HepG2 (cell line): ENCODE measurements around the gene GPX1. TPM values are rescaled to one million over a fixed set of nuclear protein-coding genes. Genes with fewer than 3 reads are reported as not detected.

Experiments used
- HHEX ChIP-seq: IDR thresholded peaks from 2 replicates; pipeline ENCODE4 v1.6.1; 2016; ENCODE audit warnings: control low read depth
- ISX ChIP-seq: sonication (generic); formaldehyde crosslinking; conservative IDR thresholded peaks from 2 replicates; pipeline ENCODE4 v1.5.0; 2020; ENCODE audit warnings: missing genetic modification reagents
- KMT2A ChIP-seq: sonication (generic); formaldehyde crosslinking; IDR thresholded peaks from 2 replicates; pipeline ENCODE4 v1.4.0; 2020; ENCODE audit warnings: missing genetic modification reagents
- MTF1 ChIP-seq: sonication (generic); formaldehyde crosslinking; IDR thresholded peaks from 2 replicates; pipeline ENCODE4 v1.5.0; 2020; ENCODE audit warnings: missing genetic modification reagents
- PCBP1 ChIP-seq: fragments of 200-400 bp; formaldehyde crosslinking; IDR thresholded peaks from 2 replicates; pipeline ENCODE4 v1.6.1; 2017; ENCODE audit warnings: mild to moderate bottlenecking, low read depth, low read length, borderline replicate concordance
- PITX1 ChIP-seq: sonication (generic); formaldehyde crosslinking; IDR thresholded peaks from 2 replicates; pipeline ENCODE4 v1.5.1; 2020; ENCODE audit warnings: mild to moderate bottlenecking, missing genetic modification reagents
- POLR2G ChIP-seq: fragments of 200-400 bp; formaldehyde crosslinking; IDR thresholded peaks from 2 replicates; pipeline ENCODE4 v1.6.1; 2018; ENCODE audit warnings: mild to moderate bottlenecking, low read depth, low read length, moderate library complexity
- SMARCC2 ChIP-seq: fragments of 450-650 bp; IDR thresholded peaks from 2 replicates; pipeline ENCODE4 v1.6.1; 2017; ENCODE audit warnings: antibody characterized with exemption, mild to moderate bottlenecking
- SRSF1 ChIP-seq: fragments of 200-400 bp; formaldehyde crosslinking; optimal IDR thresholded peaks from 2 replicates; pipeline ENCODE3; 2017; ENCODE audit warnings: mild to moderate bottlenecking, low read depth, low read length, moderate library complexity
- TAF1 ChIP-seq: sonication (generic); formaldehyde crosslinking; IDR thresholded peaks from 2 replicates; pipeline ENCODE4 v1.4.0; 2020; ENCODE audit warnings: missing genetic modification reagents
- THAP11 ChIP-seq: IDR thresholded peaks from 2 replicates; pipeline ENCODE4 v1.6.1; 2016; ENCODE audit warnings: missing biosample characterization, missing genetic modification reagents
- XRCC5 ChIP-seq: fragments of 200-400 bp; formaldehyde crosslinking; optimal IDR thresholded peaks from 2 replicates; pipeline ENCODE3; 2017; ENCODE audit warnings: mild to moderate bottlenecking, low read length
- ZNF20 ChIP-seq: sonication (generic); formaldehyde crosslinking; IDR thresholded peaks from 2 replicates; pipeline ENCODE4 v1.4.0; 2020; ENCODE audit warnings: mild to moderate bottlenecking, moderate library complexity, missing genetic modification reagents
- ZNF205 ChIP-seq: IDR thresholded peaks from 2 replicates; pipeline ENCODE4 v1.6.1; 2018; ENCODE audit warnings: missing biosample characterization, missing genetic modification reagents
- ZNF224 ChIP-seq: sonication (generic); formaldehyde crosslinking; IDR thresholded peaks from 2 replicates; pipeline ENCODE4 v1.5.0; 2020; ENCODE audit warnings: mild to moderate bottlenecking, missing genetic modification reagents
- ZNF614 ChIP-seq: IDR thresholded peaks from 2 replicates; pipeline ENCODE4 v1.6.1; 2018; ENCODE audit warnings: missing biosample characterization, missing genetic modification reagents, inconsistent platforms, borderline replicate concordance
- ZNF775 ChIP-seq: sonication (generic); formaldehyde crosslinking; IDR thresholded peaks from 2 replicates; pipeline ENCODE4 v1.4.0; 2020; ENCODE audit warnings: missing genetic modification reagents, mild to moderate bottlenecking, moderate library complexity, borderline replicate concordance
- ZSCAN12 ChIP-seq: sonication (generic); formaldehyde crosslinking; IDR thresholded peaks from 2 replicates; pipeline ENCODE4 v1.9.0; 2021; ENCODE audit warnings: mild to moderate bottlenecking, missing genetic modification reagents
- polyA plus RNA-seq, 8 experiments: library from polyadenylated mRNA; depleted of rRNA in 3 of 8; stranded (reverse) in 7 of 8; unstranded in 1 of 8; fragments of >200 nt; fragmentation: Illumina TruSeq in 4 of 8; extraction: Trizol in 4 of 8; gene quantifications; 2 replicates each; pipeline versions ENCODE4 v1.2.1 to v1.2.3, GENCODE V29; 2011 to 2016; ENCODE audit warnings: low read depth in 4 of 8, missing spikeins in 1 of 8, mixed read lengths in 1 of 8; ENCODE audit not compliant: insufficient read depth in 1 of 8
- total RNA-seq, 5 experiments: library from RNA; depleted of rRNA; stranded (reverse); fragments of >200 nt; fragmentation: Illumina TruSeq; extraction: Trizol; gene quantifications; 2 replicates each; pipeline ENCODE4 v1.2.3, GENCODE V29; 2016; ENCODE audit warnings: low read depth in 1 of 5
- TF ChIP-seq, protein P1 (sequence below): sonication (generic); formaldehyde crosslinking; IDR thresholded peaks from 2 replicates; pipeline ENCODE4 v1.4.0; 2020; ENCODE audit warnings: missing genetic modification reagents
- TF ChIP-seq, protein P2 (sequence below): sonication (generic); formaldehyde crosslinking; IDR thresholded peaks from 2 replicates; pipeline ENCODE4 v1.4.0; 2020; ENCODE audit warnings: missing genetic modification reagents
- TF ChIP-seq, protein P3 (sequence below): sonication (generic); formaldehyde crosslinking; IDR thresholded peaks from 2 replicates; pipeline ENCODE4 v1.4.0; 2020; ENCODE audit warnings: mild to moderate bottlenecking, missing genetic modification reagents
- TF ChIP-seq, protein P4 (sequence below): sonication (generic); formaldehyde crosslinking; IDR thresholded peaks from 2 replicates; pipeline ENCODE4 v1.8.0; 2022; ENCODE audit warnings: missing genetic modification reagents, mild to moderate bottlenecking, inconsistent platforms, borderline replicate concordance
- TF ChIP-seq, protein P5 (sequence below): IDR thresholded peaks from 2 replicates; pipeline ENCODE4 v1.6.1; 2016

The GPX1 gene
- total and polyA plus RNA-seq, 2 of the 13 experiments (the other 11 are each of a cell fraction or from before 2014, with no cell fraction given) = 149 to 168 TPM

DNA sequence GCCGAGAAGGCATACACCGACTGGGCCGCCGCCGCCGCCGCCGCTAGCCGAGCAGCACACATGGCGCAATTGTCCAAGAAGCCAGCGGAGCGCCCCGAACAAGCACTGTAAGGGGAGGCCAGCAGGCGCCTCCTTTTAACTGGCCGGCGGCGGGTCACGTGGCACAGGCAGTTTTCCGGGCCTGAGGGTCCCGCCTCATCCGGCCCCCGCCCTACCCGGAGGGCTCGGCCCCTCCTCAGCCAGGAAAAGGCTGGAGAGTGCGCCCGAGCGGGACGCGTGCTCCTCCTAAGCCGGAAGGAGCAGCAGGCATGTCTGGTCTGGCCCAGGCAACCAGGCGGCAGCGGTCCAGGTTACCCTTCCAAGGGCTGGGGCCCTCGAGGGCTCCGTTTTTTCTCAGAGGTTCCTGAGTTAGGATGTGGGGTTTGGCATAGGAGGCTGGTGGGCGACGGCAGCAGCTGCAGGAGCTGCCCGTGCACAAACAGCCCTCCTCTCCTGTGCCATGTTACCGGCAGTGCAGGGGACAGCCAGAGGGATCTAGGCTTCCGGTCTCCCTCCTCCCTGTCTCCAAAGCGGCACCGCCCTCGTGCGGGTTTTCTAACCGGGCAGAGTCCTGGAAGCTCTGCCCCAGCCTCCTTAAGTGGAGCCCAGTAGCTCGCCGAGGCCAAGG, at the start of gene GPX1 (continued):
- peak; percentile 71 for TF ChIP-seq ZNF224 (CRISPR knock-in tag)
- no peak for TF ChIP-seq ISX
- peak; percentile 74; the same call in 1 of the 2 replicates for TF ChIP-seq KMT2A (CRISPR knock-in tag)
- peak; percentile 89 for TF ChIP-seq POLR2G
- peak; percentile 40 for TF ChIP-seq PITX1 (CRISPR knock-in tag)
- TF ChIP-seq, protein P1, sequence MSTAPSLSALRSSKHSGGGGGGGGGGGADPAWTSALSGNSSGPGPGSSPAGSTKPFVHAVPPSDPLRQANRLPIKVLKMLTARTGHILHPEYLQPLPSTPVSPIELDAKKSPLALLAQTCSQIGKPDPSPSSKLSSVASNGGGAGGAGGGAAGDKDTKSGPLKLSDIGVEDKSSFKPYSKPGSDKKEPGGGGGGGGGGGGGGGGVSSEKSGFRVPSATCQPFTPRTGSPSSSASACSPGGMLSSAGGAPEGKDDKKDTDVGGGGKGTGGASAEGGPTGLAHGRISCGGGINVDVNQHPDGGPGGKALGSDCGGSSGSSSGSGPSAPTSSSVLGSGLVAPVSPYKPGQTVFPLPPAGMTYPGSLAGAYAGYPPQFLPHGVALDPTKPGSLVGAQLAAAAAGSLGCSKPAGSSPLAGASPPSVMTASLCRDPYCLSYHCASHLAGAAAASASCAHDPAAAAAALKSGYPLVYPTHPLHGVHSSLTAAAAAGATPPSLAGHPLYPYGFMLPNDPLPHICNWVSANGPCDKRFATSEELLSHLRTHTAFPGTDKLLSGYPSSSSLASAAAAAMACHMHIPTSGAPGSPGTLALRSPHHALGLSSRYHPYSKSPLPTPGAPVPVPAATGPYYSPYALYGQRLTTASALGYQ (CRISPR knock-in tag) = peak; percentile 72; the same call in 1 of the 2 replicates
- no peak for TF ChIP-seq ZNF775 (CRISPR knock-in tag)
- TF ChIP-seq, protein P2, sequence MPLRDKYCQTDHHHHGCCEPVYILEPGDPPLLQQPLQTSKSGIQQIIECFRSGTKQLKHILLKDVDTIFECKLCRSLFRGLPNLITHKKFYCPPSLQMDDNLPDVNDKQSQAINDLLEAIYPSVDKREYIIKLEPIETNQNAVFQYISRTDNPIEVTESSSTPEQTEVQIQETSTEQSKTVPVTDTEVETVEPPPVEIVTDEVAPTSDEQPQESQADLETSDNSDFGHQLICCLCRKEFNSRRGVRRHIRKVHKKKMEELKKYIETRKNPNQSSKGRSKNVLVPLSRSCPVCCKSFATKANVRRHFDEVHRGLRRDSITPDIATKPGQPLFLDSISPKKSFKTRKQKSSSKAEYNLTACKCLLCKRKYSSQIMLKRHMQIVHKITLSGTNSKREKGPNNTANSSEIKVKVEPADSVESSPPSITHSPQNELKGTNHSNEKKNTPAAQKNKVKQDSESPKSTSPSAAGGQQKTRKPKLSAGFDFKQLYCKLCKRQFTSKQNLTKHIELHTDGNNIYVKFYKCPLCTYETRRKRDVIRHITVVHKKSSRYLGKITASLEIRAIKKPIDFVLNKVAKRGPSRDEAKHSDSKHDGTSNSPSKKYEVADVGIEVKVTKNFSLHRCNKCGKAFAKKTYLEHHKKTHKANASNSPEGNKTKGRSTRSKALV (CRISPR knock-in tag) = peak; percentile 81; the same call in 1 of the 2 replicates
- no peak for TF ChIP-seq SMARCC2
- TF ChIP-seq, protein P3, sequence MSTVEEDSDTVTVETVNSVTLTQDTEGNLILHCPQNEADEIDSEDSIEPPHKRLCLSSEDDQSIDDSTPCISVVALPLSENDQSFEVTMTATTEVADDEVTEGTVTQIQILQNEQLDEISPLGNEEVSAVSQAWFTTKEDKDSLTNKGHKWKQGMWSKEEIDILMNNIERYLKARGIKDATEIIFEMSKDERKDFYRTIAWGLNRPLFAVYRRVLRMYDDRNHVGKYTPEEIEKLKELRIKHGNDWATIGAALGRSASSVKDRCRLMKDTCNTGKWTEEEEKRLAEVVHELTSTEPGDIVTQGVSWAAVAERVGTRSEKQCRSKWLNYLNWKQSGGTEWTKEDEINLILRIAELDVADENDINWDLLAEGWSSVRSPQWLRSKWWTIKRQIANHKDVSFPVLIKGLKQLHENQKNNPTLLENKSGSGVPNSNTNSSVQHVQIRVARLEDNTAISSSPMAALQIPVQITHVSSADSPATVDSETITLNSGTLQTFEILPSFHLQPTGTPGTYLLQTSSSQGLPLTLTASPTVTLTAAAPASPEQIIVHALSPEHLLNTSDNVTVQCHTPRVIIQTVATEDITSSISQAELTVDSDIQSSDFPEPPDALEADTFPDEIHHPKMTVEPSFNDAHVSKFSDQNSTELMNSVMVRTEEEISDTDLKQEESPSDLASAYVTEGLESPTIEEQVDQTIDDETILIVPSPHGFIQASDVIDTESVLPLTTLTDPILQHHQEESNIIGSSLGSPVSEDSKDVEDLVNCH (CRISPR knock-in tag) = no peak
- peak; percentile 27; the same call in 1 of the 2 replicates for TF ChIP-seq ZSCAN12 (CRISPR knock-in tag)
- TF ChIP-seq ZNF205 (CRISPR knock-in tag) = peak; percentile 74
- TF ChIP-seq, protein P4, sequence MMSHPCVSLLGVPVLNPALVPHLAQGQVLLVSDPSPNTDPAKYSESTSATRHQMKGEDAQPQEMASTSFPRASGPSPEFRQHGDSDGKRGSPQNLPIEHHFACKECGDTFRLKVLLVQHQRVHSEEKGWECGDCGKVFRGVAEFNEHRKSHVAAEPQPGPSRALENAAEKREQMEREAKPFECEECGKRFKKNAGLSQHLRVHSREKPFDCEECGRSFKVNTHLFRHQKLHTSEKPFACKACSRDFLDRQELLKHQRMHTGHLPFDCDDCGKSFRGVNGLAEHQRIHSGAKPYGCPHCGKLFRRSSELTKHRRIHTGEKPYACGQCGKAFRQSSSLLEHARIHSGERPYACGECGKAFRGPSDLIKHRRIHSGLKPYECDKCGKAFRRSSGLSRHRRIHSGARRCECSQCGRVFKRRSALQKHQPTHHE (CRISPR knock-in tag) = peak; percentile 87; the same call in 1 of the 2 replicates
- peak; percentile 58 for TF ChIP-seq XRCC5
- TF ChIP-seq PCBP1 = 0 out of 2 replicates have a peak, but pooled peaks have one; percentile 49
- TF ChIP-seq MTF1 (CRISPR knock-in tag) = no peak; the same call in 1 of the 2 replicates
- TF ChIP-seq ZNF614 = no peak
- TF ChIP-seq, protein P5, sequence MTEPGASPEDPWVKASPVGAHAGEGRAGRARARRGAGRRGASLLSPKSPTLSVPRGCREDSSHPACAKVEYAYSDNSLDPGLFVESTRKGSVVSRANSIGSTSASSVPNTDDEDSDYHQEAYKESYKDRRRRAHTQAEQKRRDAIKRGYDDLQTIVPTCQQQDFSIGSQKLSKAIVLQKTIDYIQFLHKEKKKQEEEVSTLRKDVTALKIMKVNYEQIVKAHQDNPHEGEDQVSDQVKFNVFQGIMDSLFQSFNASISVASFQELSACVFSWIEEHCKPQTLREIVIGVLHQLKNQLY = peak; percentile 76
- TF ChIP-seq TAF1 = peak; percentile 88
- peak; percentile 53 for TF ChIP-seq SRSF1
- TF ChIP-seq ZNF20 = no peak
- TF ChIP-seq THAP11 (CRISPR knock-in tag) = peak; percentile 82; the same call in 1 of the 2 replicates
- TF ChIP-seq HHEX (CRISPR knock-in tag) = no peak
